HCT116 (cell line): ENCODE results near the gene FOXD2. TPM values are rescaled to one million over a fixed set of nuclear protein-coding genes. Genes with fewer than 3 reads are reported as not detected.

Source experiments
- ATAC-seq: fragments of 200-7000 bp; cut with Tn5 transposase; 2 replicates; pipeline ENCODE4 v1.9.1; 2020; ENCODE audit warnings: mild to moderate bottlenecking, moderate library complexity
- BruUV-seq: library from RNA; stranded (reverse); fragments of 400-500 nt; replicated peaks from 2 replicates; lab custom pipeline; 2021; lab: Mats Ljungman, UMichigan
- CTCF ChIA-PET: fragments of 300-600 bp; sonication (Branson Sonifier 250); formaldehyde crosslinking; loops from one replicate; lab custom pipeline; 2021; ENCODE audit warnings: antibody characterized with exemption; lab: Charles Lee
- POLR2A ChIA-PET: fragments of 300-600, 350-600 bp; sonication (Branson Sonifier 250); formaldehyde crosslinking; loops from one replicate; lab custom pipeline; 2021; ENCODE audit warnings: antibody characterized with exemption; lab: Charles Lee
- RAD21 ChIA-PET, 2 experiments: fragments of 300-600 bp; sonication (Branson Sonifier 250); formaldehyde crosslinking; loops; one replicate each; lab custom pipeline; 2023; ENCODE audit warnings: low total read pairs in 2 of 2; ENCODE audit not compliant: uncharacterized antibody in 2 of 2, unreplicated experiment in 2 of 2, low non-redundant PET in 1 of 2; lab: Charles Lee
- DNase-seq: peaks from one replicate; pipeline ENCODE4 v3.0.0-alpha.2; 2010; ENCODE audit warnings: low read depth, low spot score
- H2AFZ ChIP-seq: fragments of 200-600 bp; shearing (Covaris generic), sonication (generic); 2 replicates; pipeline ENCODE4 v1.6.1; 2017; ENCODE audit warnings: low read depth, mixed run types, mixed read lengths, antibody characterized with exemption, low read length; ENCODE audit not compliant: poor library complexity, severe bottlenecking
- H3K27ac ChIP-seq: 2 replicates; pipeline ENCODE4 v1.5.1; 2012; ENCODE audit warnings: low read depth, low read length
- H3K27me3 ChIP-seq: fragments of 200-600 bp; sonication (generic); 2 replicates; pipeline ENCODE4 v1.6.1; 2016; ENCODE audit warnings: mixed run types, low read length, mixed read lengths; ENCODE audit not compliant: insufficient read depth
- H3K36me3 ChIP-seq, 2 experiments: fragments of 200-500 bp in 1 of 2; fragments of 200-600 bp in 1 of 2; sonication (Bioruptor generic) in 1 of 2; sonication (generic) in 1 of 2; 2 replicates each; pipeline versions ENCODE4 v1.5.1 to v1.6.1; 2014 to 2016; ENCODE audit warnings: low read length in 2 of 2, inconsistent platforms in 1 of 2, mixed read lengths in 1 of 2, mixed run types in 1 of 2; ENCODE audit not compliant: insufficient read depth in 2 of 2, control insufficient read depth in 1 of 2
- H3K4me1 ChIP-seq, 2 experiments: fragments of 200-600 bp in 1 of 2; sonication (generic) in 1 of 2; 2 replicates each; pipeline versions ENCODE4 v1.5.1 to v1.6.1; 2012 to 2017; ENCODE audit warnings: low read length in 2 of 2, inconsistent platforms in 1 of 2, mild to moderate bottlenecking in 1 of 2, mixed read lengths in 1 of 2, mixed run types in 1 of 2, moderate library complexity in 1 of 2; ENCODE audit not compliant: insufficient read depth in 2 of 2, control insufficient read depth in 1 of 2
- H3K4me2 ChIP-seq: fragments of 200-600 bp; sonication (generic); 2 replicates; pipeline ENCODE4 v1.6.1; 2017; ENCODE audit warnings: mixed run types, low read length, mixed read lengths
- H3K4me3 ChIP-seq, 2 experiments: fragments of 200-600 bp in 1 of 2; sonication (generic) in 1 of 2; replicated peaks in 1 of 2; 2 replicates each; pipeline ENCODE4 v1.5.1; 2011 to 2016; ENCODE audit warnings: low read length in 2 of 2, control low read depth in 1 of 2, low read depth in 1 of 2, mild to moderate bottlenecking in 1 of 2, mixed read lengths in 1 of 2, mixed run types in 1 of 2
- H3K79me2 ChIP-seq: fragments of 200-600 bp; sonication (generic); 2 replicates; pipeline ENCODE4 v1.6.1; 2017; ENCODE audit warnings: mild to moderate bottlenecking, mixed run types, low read length, moderate library complexity, mixed read lengths; ENCODE audit not compliant: insufficient read depth
- H3K9ac ChIP-seq: fragments of 200-600 bp; sonication (generic); 2 replicates; pipeline ENCODE4 v1.6.1; 2016; ENCODE audit warnings: low read length, mixed read lengths
- H3K9me2 ChIP-seq: fragments of 200-600 bp; sonication (generic), shearing (Covaris generic); 2 replicates; pipeline ENCODE4 v1.6.1; 2017; ENCODE audit warnings: mixed run types, mild to moderate bottlenecking, moderate library complexity; ENCODE audit not compliant: insufficient read depth
- H3K9me3 ChIP-seq, 2 experiments: fragments of 200-500 bp in 1 of 2; fragments of 200-600 bp in 1 of 2; sonication (Bioruptor generic) in 1 of 2; sonication (generic) in 1 of 2; 2 replicates each; pipeline ENCODE4 v1.6.1; 2014 to 2017; ENCODE audit warnings: low read length in 2 of 2, mixed read lengths in 2 of 2, inconsistent platforms in 1 of 2, low read depth in 1 of 2, mild to moderate bottlenecking in 1 of 2, mixed run types in 1 of 2, moderate library complexity in 1 of 2; ENCODE audit not compliant: control insufficient read depth in 1 of 2, insufficient read depth in 1 of 2
- H4K20me1 ChIP-seq: fragments of 200-600 bp; sonication (generic), shearing (Covaris generic); 2 replicates; pipeline ENCODE4 v1.6.1; 2017; ENCODE audit warnings: mixed run types, mild to moderate bottlenecking, moderate library complexity; ENCODE audit not compliant: insufficient read depth
- CBX3 ChIP-seq: IDR thresholded peaks from 2 replicates; pipeline ENCODE4 v1.6.1; 2012; ENCODE audit warnings: low read depth
- CEBPB ChIP-seq: IDR thresholded peaks from 2 replicates; pipeline ENCODE4 v1.6.1; 2012; ENCODE audit warnings: low read depth
- EGR1 ChIP-seq: IDR thresholded peaks from 2 replicates; pipeline ENCODE4 v1.6.1; 2012; ENCODE audit warnings: low read depth
- ELF1 ChIP-seq: IDR thresholded peaks from 2 replicates; pipeline ENCODE4 v1.6.1; 2012; ENCODE audit warnings: low read depth, borderline replicate concordance
- EZH2 ChIP-seq: fragments of 200-600 bp; sonication (generic); IDR thresholded peaks from 2 replicates; pipeline ENCODE4 v1.6.1; 2017; ENCODE audit warnings: antibody characterized with exemption, mixed run types
- FOSL1 ChIP-seq: IDR thresholded peaks from 2 replicates; pipeline ENCODE4 v1.6.1; 2012; ENCODE audit warnings: low read depth
- JUND ChIP-seq: IDR thresholded peaks from 2 replicates; pipeline ENCODE4 v1.6.1; 2012
- POLR2A ChIP-seq: IDR thresholded peaks from 2 replicates; pipeline ENCODE4 v1.7.0; 2011; ENCODE audit warnings: borderline replicate concordance; ENCODE audit not compliant: insufficient read depth, insufficient read length; ENCODE audit errors: extremely low read depth
- SIN3A ChIP-seq: IDR thresholded peaks from 2 replicates; pipeline ENCODE4 v1.6.1; 2012; ENCODE audit warnings: low read depth
- SP1 ChIP-seq: IDR thresholded peaks from 2 replicates; pipeline ENCODE4 v1.6.1; 2012; ENCODE audit warnings: low read depth
- SRF ChIP-seq: IDR thresholded peaks from 2 replicates; pipeline ENCODE4 v1.6.1; 2012; ENCODE audit warnings: low read depth
- TCF7L2 ChIP-seq: IDR thresholded peaks from 2 replicates; pipeline ENCODE4 v1.7.0; 2011; ENCODE audit warnings: borderline replicate concordance, inconsistent platforms; ENCODE audit not compliant: insufficient read depth, insufficient read length; ENCODE audit errors: extremely low read depth
- ZNF274 ChIP-seq: fragments of 200-500 bp; sonication (Bioruptor generic); IDR thresholded peaks from 2 replicates; pipeline ENCODE4 v1.6.1; 2014; ENCODE audit warnings: mild to moderate bottlenecking, low read depth, low read length, inconsistent platforms
- intact Hi-C: fragments of 100-400 bp; cut with micrococcal nuclease; formaldehyde crosslinking; loops from 2 replicates; pipeline ENCODE4 v1.10.0; 2022
- total RNA-seq: library from RNA; stranded (reverse); gene quantifications from one replicate; pipeline ENCODE4 v1.2.1, GENCODE V29; 2021; ENCODE audit not compliant: unreplicated experiment
- TF ChIP-seq, protein P1 (sequence below), 3 experiments: fragments of 200-600 bp in 1 of 3; sonication (generic) in 1 of 3; IDR thresholded peaks in 2 of 3; conservative IDR thresholded peaks in 1 of 3; 2 replicates each; pipeline ENCODE4 v1.5.1; 2012 to 2017; ENCODE audit warnings: low read depth in 2 of 3, low read length in 2 of 3, antibody characterized with exemption in 1 of 3, borderline replicate concordance in 1 of 3, control low read depth in 1 of 3, mild to moderate bottlenecking in 1 of 3, mixed read lengths in 1 of 3, mixed run types in 1 of 3, moderate library complexity in 1 of 3; ENCODE audit not compliant: insufficient read depth in 1 of 3
- TF ChIP-seq, protein P2 (sequence below): IDR thresholded peaks from 2 replicates; pipeline ENCODE4 v1.6.1; 2012
- TF ChIP-seq, protein P3 (sequence below): IDR thresholded peaks from 2 replicates; pipeline ENCODE4 v1.6.1; 2012; ENCODE audit warnings: low read depth
- TF ChIP-seq, protein P4 (sequence below): IDR thresholded peaks from 2 replicates; pipeline ENCODE4 v1.6.1; 2012

FOXD2 gene
- total RNA-seq, 1 experiment from 2014 or later = 1.9 TPM

DNA sequence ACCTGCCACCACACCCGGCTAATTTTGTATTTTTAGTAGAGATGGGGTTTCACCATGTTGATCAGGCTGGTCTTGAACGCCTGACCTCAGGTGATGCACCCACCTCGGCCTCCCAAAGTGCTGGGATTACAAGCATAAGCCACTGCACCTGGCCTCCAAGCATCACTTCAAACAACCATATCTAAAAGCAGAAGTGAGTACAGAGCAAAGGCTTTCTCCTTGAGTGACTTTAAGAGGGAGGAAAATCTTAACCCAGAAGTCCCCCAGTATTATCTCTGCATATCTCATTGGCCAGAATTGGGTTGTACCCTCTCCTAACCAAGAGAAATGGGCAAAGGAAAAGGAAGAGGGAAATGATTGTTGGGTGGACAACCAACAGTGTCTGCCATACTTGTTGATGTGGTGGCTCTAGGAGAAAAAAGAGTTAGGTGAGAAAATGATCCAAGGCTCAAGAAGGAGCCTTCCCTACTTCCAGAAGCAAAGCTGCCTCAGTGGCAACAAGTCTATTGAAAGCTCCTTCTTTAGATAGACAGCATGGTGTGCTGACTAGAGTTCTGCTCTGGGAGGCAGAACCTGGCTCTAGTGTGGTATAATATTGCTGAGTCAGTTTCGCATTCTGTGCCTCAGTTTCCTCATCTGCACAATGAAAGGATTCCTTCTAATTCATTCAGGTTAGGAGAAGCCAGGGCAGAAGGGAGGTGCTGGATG is 38.6 kb upstream of the FOXD2 start:
- RAD21 ChIA-PET = no interaction called here
- CTCF ChIA-PET = no interaction called here
- no peaks in the 10 kb centered on the region for H4K20me1 ChIP-seq
- TF ChIP-seq TCF7L2 (no peak), CEBPB (no peak), EZH2 (no peak), SP1 (no peak), ELF1 (no peak), ZNF274 (no peak), JUND (no peak), EGR1 (no peak), FOSL1 (no peak), SIN3A (no peak), CBX3 (no peak), SRF (no peak), POLR2A (no peak)
- TF ChIP-seq, protein P1, sequence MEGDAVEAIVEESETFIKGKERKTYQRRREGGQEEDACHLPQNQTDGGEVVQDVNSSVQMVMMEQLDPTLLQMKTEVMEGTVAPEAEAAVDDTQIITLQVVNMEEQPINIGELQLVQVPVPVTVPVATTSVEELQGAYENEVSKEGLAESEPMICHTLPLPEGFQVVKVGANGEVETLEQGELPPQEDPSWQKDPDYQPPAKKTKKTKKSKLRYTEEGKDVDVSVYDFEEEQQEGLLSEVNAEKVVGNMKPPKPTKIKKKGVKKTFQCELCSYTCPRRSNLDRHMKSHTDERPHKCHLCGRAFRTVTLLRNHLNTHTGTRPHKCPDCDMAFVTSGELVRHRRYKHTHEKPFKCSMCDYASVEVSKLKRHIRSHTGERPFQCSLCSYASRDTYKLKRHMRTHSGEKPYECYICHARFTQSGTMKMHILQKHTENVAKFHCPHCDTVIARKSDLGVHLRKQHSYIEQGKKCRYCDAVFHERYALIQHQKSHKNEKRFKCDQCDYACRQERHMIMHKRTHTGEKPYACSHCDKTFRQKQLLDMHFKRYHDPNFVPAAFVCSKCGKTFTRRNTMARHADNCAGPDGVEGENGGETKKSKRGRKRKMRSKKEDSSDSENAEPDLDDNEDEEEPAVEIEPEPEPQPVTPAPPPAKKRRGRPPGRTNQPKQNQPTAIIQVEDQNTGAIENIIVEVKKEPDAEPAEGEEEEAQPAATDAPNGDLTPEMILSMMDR (IDR thresholded peaks at IDR 0.05 in 2 of 3, conservative IDR thresholded peaks at IDR 0.05 in 1 of 3; ENCODE audit: borderline replicate concordance in 1 of 3, insufficient read depth in 1 of 3, low read depth in 2 of 3, low read length in 2 of 3) = no peak
- TF ChIP-seq, protein P2, sequence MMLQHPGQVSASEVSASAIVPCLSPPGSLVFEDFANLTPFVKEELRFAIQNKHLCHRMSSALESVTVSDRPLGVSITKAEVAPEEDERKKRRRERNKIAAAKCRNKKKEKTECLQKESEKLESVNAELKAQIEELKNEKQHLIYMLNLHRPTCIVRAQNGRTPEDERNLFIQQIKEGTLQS = no peak
- TF ChIP-seq, protein P3, sequence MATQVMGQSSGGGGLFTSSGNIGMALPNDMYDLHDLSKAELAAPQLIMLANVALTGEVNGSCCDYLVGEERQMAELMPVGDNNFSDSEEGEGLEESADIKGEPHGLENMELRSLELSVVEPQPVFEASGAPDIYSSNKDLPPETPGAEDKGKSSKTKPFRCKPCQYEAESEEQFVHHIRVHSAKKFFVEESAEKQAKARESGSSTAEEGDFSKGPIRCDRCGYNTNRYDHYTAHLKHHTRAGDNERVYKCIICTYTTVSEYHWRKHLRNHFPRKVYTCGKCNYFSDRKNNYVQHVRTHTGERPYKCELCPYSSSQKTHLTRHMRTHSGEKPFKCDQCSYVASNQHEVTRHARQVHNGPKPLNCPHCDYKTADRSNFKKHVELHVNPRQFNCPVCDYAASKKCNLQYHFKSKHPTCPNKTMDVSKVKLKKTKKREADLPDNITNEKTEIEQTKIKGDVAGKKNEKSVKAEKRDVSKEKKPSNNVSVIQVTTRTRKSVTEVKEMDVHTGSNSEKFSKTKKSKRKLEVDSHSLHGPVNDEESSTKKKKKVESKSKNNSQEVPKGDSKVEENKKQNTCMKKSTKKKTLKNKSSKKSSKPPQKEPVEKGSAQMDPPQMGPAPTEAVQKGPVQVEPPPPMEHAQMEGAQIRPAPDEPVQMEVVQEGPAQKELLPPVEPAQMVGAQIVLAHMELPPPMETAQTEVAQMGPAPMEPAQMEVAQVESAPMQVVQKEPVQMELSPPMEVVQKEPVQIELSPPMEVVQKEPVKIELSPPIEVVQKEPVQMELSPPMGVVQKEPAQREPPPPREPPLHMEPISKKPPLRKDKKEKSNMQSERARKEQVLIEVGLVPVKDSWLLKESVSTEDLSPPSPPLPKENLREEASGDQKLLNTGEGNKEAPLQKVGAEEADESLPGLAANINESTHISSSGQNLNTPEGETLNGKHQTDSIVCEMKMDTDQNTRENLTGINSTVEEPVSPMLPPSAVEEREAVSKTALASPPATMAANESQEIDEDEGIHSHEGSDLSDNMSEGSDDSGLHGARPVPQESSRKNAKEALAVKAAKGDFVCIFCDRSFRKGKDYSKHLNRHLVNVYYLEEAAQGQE = no peak
- TF ChIP-seq, protein P4, sequence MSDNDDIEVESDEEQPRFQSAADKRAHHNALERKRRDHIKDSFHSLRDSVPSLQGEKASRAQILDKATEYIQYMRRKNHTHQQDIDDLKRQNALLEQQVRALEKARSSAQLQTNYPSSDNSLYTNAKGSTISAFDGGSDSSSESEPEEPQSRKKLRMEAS = no peak
- H3K4me3 ChIP-seq = no peak overlapping the region
- H3K9me2 ChIP-seq = no peaks in the 10 kb centered on the region
- BruUV-seq = no TSS peak
- intact Hi-C loops = no loop called here
- H3K36me3 ChIP-seq = no peaks in the 10 kb centered on the region
- no peak overlapping the region for H3K4me2 ChIP-seq
- DNase-seq (no peak), ATAC-seq (no peak)
- no peak overlapping the region for H2AFZ ChIP-seq
- no peak overlapping the region for H3K9ac ChIP-seq
- no peaks in the 10 kb centered on the region for H3K79me2 ChIP-seq
- no peak overlapping the region for H3K27ac ChIP-seq
- no peaks in the 10 kb centered on the region for H3K9me3 ChIP-seq
- H3K4me1 ChIP-seq = no peaks in the 10 kb centered on the region
- H3K27me3 ChIP-seq = no peaks in the 10 kb centered on the region
- POLR2A ChIA-PET = no interaction called here
